Kidney (tissue), 14 donors: Measurements from ENCODE around the gene OSGEP. TPM values are rescaled to one million over a fixed set of nuclear protein-coding genes. Genes with fewer than 3 reads are reported as not detected.

Source experiments
- DNase-seq, 5 donors: peaks; one replicate each; pipeline ENCODE4 v3.0.0-alpha.2; 2013 to 2020
- FAIRE-seq: peaks from 2 replicates; lab custom pipeline; 2012; peaks lifted over from hg19 to GRCh38; lab: Jason Lieb, UNC
- H3K27ac ChIP-seq, 2 donors: one replicate each; pipeline ENCODE4 v1.7.0; 2013; ENCODE audit warnings: low read depth in 2 of 2, low read length in 2 of 2, inconsistent platforms in 1 of 2
- H3K27me3 ChIP-seq: one replicate; pipeline ENCODE4 v1.7.1; 2013; ENCODE audit warnings: low read length, inconsistent platforms; ENCODE audit not compliant: control insufficient read depth, insufficient read depth
- H3K36me3 ChIP-seq, 3 donors: one replicate each; pipeline versions ENCODE4 v1.7.0 to v1.7.1; 2013; ENCODE audit warnings: low read length in 3 of 3, control low read depth in 1 of 3, inconsistent platforms in 1 of 3; ENCODE audit not compliant: insufficient read depth in 3 of 3, control insufficient read depth in 2 of 3
- H3K4me1 ChIP-seq, 3 donors: one replicate each; pipeline versions ENCODE4 v1.7.0 to v1.7.1; 2013; ENCODE audit warnings: low read length in 3 of 3, inconsistent platforms in 1 of 3, low read depth in 1 of 3; ENCODE audit not compliant: control insufficient read depth in 2 of 3, insufficient read depth in 2 of 3
- H3K4me3 ChIP-seq, 3 donors: one replicate each; pipeline versions ENCODE4 v1.7.0 to v1.8.1; 2013; ENCODE audit warnings: low read length in 3 of 3, control low read depth in 1 of 3, inconsistent platforms in 1 of 3
- H3K9ac ChIP-seq, 3 donors: one replicate each; pipeline versions ENCODE4 v1.7.0 to v1.7.1; 2013; ENCODE audit warnings: low read length in 3 of 3, control low read depth in 1 of 3, inconsistent platforms in 1 of 3
- H3K9me3 ChIP-seq, 3 donors: one replicate each; pipeline versions ENCODE4 v1.7.0 to v1.7.1; 2013; ENCODE audit warnings: low read length in 3 of 3, control low read depth in 1 of 3, inconsistent platforms in 1 of 3; ENCODE audit not compliant: control insufficient read depth in 2 of 3, insufficient read depth in 1 of 3
- CTCF ChIP-seq: IDR thresholded peaks from 3 replicates; pipeline ENCODE4 v1.5.1; 2012; ENCODE audit warnings: mild to moderate bottlenecking, moderate library complexity, borderline replicate concordance; ENCODE audit not compliant: insufficient read depth; ENCODE audit errors: extremely low read depth
- intact Hi-C: fragments of 100-400 bp; cut with DNase I; formaldehyde crosslinking; loops from one replicate; pipeline ENCODE4 v1.11.1; 2022
- polyA plus RNA-seq: library from polyadenylated mRNA; stranded (reverse); fragments of 350-450 nt; fragmentation: Illumina TruSeq; extraction: RNeasy Lipid Tissue Mini Kit (QIAGEN cat#74804); gene quantifications from one replicate; pipeline ENCODE4 v1.2.3, GENCODE V29; 2014; ENCODE audit warnings: low read depth, low replicate concordance; ENCODE audit not compliant: insufficient read depth
- total RNA-seq: library from RNA; stranded (reverse); fragmentation: NEBNext Ultra II Directional; extraction: Animal tissue kit (Norgen Biotek cat#: 25700); gene quantifications from one replicate; pipeline ENCODE4 v1.2.1, GENCODE V29; 2021
- donor health status: control.
- donor health status: control.
- donor health status: control.
- donor health status: control.
- donor health status: control.
- donor health status: DM: yes; HTN: yes; CAD: no.
- donor health status: Normal renal cell carcinoma (clear cell type).

The OSGEP gene
- total and polyA plus RNA-seq, 2 donors from 2014 or later, result 30.3 to 32.4 TPM

- no peak for FAIRE-seq
- intact Hi-C loops, result no loop called here
- Histone ChIP-seq H3K36me3 (no peaks in the 10 kb centered on the region), H3K9me3 (no peaks in the 10 kb centered on the region), H3K9ac (no peak overlapping the region), H3K4me3 (no peak overlapping the region), H3K27me3 (no peaks in the 10 kb centered on the region), H3K4me1 (peaks cover 0 to 2% (median 0%) of the 10 kb centered on the region in 3 donors), H3K27ac (no peak overlapping the region)
- no peak for TF ChIP-seq CTCF
- no peak for DNase-seq
Observed at GRCh38 chr14:20424851-20425250, 29.8 kb downstream of the OSGEP start.

- Histone ChIP-seq H3K9me3 (no peaks in the 10 kb centered on the region), H3K9ac (no peak overlapping the region), H3K27me3 (no peaks in the 10 kb centered on the region), H3K4me1 (no peaks in the 10 kb centered on the region), H3K36me3 (no peaks in the 10 kb centered on the region), H3K27ac (no peak overlapping the region), H3K4me3 (no peak overlapping the region)
- FAIRE-seq, result no peak
- no peak for DNase-seq
- intact Hi-C loops, result no loop called here
- TF ChIP-seq CTCF, result no peak
Observed at GRCh38 chr14:20422886-20423285, 31.7 kb downstream of the OSGEP start.

- Histone ChIP-seq H3K9me3 (no peaks in the 10 kb centered on the region), H3K9ac (no peak overlapping the region), H3K36me3 (no peaks in the 10 kb centered on the region), H3K27me3 (no peaks in the 10 kb centered on the region), H3K27ac (no peak overlapping the region), H3K4me1 (no peaks in the 10 kb centered on the region), H3K4me3 (no peak overlapping the region)
- FAIRE-seq (no peak), DNase-seq (no peak)
- intact Hi-C loops, result no loop called here
- TF ChIP-seq CTCF, result no peak
Observed at GRCh38 chr14:20421267-20421666, 33.3 kb downstream of the OSGEP start.

- no peak for TF ChIP-seq CTCF
- FAIRE-seq, result no peak
- H3K27me3 ChIP-seq, result no peaks in the 10 kb centered on the region
- H3K9me3 ChIP-seq, result no peaks in the 10 kb centered on the region
- H3K36me3 ChIP-seq, result no peaks in the 10 kb centered on the region
- no peak overlapping the region for H3K4me3 ChIP-seq
- no peak for DNase-seq
- intact Hi-C loops, result loop anchor here (10.0 kb wide), 1 partner anchor 185 kb away; no protein-coding TSS in a partner anchor
- H3K4me1 ChIP-seq, result peaks cover 0 to 3% (median 0%) of the 10 kb centered on the region in 3 donors
- no peak overlapping the region for H3K9ac ChIP-seq
- H3K27ac ChIP-seq, result no peak overlapping the region
Observed at GRCh38 chr14:20419419-20419818, 35.2 kb downstream of the OSGEP start.
